Medulla oblongata (tissue), 1 donor: ENCODE data around the gene WDR49.

Source experiments
- DNase-seq: peaks from one replicate; pipeline ENCODE4 v3.0.0-alpha.2; 2015; ENCODE audit errors: extremely low spot score

The WDR49 gene

DNA sequence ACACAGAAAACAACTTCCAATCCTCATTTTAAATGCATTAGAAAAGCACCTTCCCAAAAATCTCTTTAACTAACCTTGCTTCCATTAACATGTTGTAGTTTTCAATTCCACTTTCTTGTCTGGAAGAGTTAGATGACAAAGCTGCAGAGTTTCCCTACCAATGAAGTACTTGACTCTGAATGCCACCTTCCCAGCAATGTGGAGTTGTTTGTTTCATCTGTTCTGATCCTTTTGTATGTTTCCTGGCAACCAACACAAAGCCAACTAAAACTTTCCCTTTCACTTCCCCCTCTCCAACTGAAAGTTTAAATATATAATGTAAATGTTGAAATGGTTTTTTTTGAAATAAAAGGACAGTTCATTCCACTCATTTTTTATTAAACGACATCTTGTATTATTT lies at the start of gene WDR49:
Gene WDR49 (minus strand): TSS at position 183 of the 400 bp plus-strand sequence. CDS start 517 bp downstream, outside the sequence.
- peak; percentile 64 for DNase-seq

DNA sequence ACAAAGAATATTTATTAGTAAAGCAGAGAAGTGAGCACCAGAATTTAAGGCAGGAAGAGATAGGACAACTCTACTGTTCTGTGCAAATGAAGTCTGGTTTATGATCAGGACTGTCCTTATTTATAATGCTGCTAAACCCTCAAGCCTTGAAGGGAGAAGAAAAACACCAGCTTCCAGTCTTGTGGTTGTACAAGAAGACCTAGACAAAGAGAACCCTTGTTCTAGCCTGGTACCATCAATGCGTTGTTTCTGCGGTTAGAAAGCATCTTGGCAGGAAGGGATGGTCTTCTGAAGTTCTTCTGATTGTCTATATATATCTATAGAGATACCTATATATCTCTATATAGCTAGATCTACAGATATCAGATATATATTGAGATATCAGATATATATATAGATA lies 47.2 kb upstream of the WDR49 start:
- DNase-seq: no peak

DNA sequence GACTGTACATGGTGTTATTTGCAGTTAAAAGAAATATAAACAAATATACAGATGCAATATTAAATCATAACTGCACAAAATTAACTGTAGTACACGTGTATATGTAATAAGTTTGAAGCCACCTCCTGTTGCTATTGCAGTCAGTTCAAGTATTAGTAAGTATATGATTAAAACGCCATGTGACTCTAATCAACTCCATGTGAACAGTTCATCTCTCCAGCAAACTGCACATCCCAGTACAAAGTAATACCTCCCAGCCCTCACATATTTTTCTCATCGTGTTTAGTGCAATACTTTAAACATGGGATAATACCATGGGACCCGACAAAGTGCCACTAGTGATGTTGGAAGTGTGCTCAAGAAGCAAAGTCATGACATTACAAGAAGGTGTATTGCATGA lies 46.3 kb upstream of the WDR49 start:
- DNase-seq: no peak

DNA sequence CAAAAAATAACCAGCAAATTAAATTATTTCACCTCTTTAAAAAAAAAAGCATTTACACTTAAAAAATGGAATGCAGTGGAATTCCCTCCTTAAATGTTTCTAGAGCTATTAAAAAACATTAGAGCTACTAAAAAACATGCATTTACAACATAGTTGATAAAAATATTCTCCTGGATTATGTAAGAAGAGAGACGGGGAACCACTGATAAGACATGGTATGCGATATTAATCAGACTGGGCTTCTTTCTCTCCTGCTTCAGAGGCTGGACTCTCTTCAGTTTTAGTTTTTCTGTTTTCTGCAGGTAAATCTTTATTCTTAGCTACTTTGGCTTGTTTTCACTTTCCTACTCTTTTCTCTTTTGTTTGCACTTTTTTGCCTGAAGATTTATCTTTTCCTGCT lies 40.4 kb upstream of the WDR49 start:
- no peak for DNase-seq

DNA sequence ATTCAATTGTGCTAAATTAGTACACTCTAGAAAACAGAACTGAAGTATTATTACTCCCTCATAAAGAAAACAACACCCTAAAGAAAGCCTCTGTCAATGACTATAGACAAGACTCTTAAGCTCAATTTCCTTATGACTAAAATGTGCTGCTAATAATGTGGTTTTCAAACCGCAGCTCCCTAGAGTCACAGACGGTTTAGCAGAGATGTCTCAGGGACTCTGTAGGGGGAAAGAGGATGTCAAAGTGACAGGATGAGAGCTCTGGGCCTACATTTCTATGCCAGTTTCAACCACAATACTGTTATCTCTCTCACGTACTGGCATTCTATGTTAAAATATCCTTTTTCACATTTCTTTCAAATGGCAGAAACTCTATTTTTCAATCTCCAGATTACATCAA lies 37.6 kb upstream of the WDR49 start:
- no peak for DNase-seq

DNA sequence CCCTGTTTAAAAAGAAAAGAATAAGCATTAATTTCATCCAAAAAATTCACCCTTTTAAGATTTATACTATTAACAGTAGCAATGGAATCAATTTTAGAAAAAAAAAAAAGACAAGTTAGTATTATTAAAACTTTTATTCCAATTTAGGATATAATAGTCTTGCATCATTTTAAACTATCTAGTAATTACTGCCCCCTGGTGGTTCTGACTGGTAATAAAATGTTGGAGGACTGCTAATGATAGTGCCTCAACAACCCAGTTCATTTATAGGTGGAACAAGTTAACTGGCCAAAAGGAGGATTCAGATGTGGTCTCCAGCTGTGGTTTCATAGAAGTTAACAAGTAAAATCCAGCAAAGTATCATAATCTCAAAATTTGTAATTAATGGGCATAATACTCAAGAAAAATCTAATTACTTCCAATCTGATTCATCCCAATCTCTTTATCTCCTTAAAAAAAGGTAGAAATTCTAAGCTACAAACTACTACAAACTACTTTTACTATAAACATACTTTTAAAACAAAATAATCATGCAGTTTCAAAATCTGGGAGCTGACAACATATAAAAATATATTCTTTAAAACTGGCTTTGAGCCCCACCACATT lies 30.7 kb upstream of the WDR49 start:
- DNase-seq: peak; percentile 90

DNA sequence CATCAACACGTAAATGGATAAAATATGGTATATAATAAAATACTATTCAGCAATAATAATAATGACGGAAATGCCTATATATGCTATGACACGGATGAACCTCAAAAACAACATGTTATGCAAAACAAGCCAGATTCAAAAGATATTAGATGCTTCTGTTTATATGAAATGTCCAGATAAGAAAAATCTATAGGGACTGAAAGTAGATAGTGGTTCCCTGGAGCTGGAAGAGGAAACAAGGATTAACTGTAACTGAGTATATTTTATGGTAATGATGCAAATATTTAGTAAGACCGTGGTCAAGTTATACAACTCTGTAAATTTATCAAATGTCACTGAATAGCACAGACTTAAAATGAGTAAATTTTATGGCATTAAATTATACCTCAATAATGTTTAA lies 25.8 kb upstream of the WDR49 start:
- no peak for DNase-seq

DNA sequence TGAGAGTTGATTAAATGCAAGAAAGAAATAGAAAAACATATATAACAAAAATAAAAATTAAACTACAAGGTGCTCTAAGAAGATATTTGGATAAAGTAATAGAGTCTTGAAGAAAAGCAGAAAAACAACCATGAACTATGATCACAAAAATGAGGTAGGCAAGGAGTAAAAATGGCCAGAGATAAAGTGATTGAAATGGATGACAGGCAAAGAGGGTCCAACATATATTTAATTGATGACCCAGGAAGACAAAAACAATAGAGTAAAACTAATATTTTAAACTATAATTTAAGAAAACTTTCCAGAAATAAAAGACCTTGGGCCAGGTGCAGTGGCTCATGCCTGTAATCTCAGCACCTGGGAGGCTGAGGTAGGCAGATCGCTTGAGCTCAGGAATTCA lies 22.1 kb upstream of the WDR49 start:
- DNase-seq: no peak

DNA sequence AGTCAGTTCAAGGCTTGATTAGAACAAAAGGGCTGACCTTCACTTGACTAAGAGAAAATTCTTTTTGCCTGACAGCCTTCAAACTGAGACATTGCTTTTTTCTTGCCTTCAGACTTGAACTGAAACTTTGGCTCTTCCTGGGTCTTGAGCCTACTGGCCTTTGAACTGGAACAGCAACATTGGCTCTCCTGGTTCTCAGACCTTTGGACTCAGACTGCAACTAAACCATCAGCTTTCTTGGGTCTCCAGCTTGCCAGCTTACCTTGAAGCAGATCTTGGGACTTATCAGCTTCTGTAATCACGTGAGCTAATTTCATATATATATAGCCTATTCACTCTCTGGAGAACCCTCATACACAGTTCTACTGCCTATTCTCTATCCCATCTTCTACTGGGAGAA lies 19.5 kb upstream of the WDR49 start:
- DNase-seq: no peak

DNA sequence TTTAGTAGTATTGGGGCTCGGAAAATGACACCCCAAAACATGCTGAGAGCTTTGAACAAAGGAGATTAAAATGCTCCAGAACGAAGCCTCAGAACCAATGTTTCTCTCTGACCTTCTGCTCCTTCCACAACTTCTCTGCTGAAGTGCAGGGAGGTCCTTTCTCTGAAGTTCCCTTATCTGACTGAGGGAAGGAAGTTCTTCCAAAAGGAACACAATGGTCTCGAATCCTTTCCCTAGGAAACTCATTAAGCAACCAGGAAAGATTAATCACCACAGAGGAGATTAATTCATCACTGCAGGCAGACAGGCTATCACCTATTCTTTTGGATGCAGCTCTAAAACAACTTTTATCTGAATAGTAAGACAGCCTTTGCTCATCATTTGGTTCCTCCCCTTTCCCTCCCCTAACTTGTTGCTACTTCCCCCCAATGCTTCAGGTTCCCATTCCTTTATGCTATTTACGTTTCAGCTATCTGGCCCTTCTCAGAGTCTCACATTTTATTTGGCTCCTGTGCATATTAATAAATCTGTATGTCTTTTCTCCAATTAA lies 18.2 kb upstream of the WDR49 start:
- no peak for DNase-seq

DNA sequence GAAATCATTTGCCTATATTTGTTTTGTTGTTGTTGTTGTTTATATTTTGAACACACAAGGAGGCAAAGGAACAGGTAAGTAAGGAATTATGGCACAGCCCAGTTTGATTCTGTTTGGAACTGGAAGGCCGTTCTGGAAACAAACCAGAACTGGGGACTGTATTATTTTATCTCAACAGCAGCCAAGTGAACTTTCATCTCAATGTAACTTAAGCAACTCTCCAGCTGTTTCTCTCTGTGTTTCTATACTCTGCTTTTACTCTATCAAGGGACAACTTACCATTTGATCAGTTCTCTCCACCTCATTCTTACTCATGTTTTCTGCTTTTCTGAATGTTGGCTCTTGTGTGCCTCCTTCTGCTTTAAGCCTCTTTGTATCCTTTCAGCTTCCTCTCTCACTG lies 16.0 kb upstream of the WDR49 start:
- DNase-seq: no peak

DNA sequence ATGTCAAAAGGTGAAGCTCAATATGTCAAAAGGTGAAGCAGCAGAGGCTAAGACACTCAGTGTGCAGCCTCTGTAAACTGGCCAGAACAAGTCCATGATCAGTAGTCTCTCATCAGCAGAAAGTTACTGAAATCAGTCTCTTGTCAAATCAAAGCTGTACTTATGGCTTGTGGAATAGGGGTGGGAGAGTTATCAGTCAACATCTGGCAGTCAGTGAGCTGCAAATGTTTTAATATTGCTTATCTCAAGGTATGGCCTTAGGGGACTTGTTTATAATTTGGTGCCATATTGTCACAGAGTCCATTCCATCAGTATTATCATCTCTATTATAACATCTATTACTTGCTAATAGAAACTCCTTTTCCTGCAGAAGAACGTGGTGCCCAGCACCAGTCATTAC lies 14.9 kb upstream of the WDR49 start:
- DNase-seq: no peak

DNA sequence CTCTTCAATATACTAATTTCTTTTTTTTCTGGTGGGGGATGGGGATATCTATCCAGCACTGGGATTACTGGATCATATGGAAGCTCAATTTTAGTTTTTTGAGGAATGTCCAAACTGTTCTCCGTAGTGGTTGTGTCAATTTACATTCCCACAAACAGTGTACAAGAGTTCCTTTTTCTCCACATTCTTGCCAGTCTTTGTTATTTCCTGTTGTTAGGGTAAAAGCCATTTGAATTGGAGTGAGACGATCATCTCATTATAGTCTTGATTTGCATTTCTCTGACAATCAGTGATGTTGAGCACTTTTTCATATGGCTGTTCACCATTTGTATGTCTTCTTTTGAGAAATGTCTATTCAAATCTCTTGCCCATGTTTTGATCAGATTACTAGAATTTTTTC lies 12.8 kb upstream of the WDR49 start:
- DNase-seq: no peak

DNA sequence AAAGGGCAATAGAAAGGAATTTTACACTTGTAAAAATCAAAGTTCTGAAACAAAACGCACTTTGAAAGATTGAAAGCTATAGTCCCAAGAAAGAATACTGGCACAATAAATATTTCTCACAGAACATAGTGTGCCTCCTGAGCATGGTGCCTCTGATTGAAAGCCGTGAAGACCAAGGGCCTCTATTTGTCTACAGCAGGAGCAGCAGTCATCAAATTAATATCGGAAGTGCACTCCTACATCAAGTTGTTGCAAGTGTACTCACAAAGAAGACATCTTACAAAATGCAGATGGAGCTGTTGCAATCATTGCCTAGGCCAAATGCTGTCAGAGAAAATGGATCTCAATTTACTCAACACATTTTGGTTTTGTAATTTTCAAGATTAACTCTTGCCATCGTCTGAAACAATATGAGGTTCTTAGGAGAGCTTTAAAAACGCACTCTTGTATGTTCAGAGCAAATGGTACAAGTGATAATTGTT lies 9.2 kb upstream of the WDR49 start:
- DNase-seq: no peak

DNA sequence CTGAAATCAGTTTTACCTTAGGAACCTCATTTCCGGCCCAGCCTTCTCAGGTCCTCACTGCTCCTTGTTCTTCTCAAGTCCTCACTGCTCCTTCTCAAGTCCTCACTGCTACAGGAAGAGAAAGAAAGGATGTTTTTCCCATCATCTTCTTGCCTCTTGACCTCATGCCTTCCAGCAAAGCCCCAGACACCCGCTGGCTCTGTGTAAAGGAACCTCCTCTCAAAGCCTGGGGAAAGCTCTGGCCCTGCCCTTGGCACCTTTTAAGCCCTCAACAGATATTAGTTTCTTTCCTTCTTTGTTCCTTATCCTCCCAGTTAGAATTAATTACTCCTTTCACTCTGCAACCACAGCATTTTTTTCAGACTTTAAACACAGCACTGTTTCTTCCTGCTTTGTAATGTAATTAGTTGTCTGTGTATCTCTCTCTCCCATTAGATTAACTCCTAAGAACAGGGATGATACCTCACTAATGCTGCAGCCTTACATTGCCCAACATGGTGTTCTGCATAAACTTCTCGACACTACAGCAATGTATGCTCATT lies 4.0 kb upstream of the WDR49 start:
- no peak for DNase-seq

DNA sequence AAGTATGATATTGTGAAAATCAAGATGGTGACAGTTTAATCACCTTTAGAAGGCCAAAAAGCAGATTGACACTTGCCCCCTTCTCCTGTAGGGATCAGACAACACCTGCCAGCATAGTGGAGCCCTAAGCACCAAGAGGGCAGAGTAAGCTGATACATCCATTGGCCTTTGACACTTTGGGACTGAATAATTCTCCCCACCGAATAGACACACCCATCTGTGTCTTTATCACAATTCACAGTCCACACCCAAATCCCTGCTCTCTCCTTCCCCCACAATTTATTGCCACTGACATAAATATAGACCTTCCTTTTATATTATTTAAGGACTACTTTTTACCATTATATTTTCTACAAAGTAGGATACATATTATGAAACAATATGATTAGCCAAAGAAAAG lies 3.1 kb upstream of the WDR49 start:
- DNase-seq: no peak

DNA sequence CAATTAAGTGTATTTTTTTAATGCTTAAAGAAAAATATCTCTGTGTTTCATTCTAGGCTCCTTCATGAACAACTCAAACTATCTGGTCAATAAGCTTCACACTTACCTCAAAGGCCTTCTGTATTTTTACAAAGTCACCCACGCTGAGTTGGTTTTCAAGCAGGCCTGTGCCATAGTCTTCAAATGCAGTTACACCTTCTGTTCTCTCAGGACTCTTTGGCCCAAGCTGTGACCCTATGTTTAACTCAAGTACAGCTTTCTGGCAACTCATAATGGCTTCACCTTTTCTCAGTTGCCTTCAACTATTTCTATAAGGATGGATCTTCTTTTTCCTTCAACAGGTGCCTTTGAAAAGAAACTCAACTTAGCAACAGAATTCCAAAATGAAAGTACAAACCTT lies 587 bp downstream of the WDR49 start:
- DNase-seq: no peak

DNA sequence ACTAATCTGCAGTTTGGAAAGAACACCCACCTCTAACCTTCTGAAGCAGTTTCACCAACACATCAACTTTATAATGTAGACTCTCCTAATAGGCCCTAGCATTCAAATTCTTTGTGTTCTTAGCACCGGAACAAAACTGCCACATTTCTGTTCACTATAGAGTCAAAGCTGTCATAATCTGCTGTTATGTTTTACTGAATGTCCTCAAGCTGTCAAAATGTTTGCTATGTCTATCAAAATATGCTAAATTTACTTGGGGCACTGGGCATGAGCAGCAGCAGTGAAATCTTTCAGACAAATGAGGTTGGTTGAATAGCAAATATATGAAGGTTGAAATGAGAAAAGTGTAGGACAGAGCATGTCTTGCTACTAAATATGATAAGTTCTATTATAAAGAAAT lies 1.9 kb downstream of the WDR49 start:
- no peak for DNase-seq

DNA sequence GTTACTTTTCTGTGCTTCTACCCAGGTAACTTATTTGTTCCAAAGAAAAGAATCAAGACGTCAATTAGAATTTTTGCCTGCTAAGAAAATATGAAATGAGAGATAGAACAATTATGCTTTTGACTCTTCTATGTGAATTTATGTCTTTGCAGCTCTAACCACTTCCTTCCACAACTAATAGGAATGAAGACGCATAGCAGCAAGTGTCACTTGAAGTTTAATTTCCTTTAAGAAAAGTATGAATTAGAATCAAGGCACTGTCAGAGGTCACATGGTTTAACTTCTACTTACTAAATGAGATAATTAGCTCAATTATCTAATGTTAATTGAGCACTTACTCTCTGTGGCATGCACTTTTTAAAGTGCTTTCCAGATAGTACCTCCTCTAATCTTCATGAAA lies 3.3 kb downstream of the WDR49 start:
- DNase-seq: no peak

DNA sequence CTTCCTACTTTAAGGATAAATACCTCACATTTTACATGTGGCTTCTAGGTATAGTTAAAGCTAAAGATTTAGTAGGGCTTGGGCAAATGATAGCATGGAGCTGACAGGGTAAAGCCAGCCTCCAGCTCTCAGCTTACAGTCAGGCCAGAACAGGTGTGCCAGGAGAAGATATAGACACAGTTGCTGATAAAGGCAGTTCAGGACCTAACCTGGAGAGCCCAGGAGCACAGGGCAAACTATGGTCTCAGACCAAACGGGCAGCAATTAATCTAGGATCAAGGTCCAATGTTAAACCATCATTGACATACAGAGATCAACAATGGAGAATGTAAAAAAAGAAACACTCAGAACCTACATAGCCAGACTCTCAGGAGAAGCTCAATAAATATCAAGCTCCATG lies 4.0 kb downstream of the WDR49 start:
- no peak for DNase-seq

DNA sequence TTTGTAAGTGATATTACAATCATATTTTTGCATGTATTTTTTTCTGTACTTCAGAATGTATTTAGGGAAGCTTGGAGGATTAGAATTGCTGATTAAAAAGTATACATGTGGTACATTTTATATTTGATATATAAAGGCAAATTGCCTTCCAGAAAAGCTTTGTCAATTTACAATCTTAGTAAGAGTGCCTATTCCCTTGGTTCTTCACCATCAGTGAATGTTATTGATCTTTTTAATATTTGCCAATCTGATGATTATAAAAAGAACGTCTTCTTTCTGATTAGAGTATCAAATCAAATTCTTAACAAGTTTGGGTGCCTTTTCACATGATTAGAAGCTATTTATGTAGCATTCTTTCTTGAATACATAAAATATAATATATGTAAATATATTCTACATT lies 9.1 kb downstream of the WDR49 start:
- DNase-seq: no peak

DNA sequence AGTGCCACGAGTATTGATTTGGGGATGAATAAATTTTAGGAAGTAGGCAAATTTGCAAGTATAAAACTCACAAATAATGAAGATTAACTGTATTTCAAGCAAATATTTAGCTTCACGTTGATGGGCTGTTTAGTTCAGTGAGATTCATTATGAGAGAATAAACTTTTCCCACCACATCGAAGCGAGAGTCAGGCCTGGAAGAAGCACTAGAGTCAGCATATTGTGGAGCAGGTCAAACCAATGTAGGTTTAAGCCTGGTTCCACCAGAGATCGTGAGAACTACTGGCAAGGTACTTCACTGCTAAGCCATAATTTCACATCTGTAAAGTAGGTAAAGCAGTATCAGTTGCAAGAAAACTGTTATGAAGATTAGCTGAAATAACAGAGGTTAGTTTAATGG lies 22.3 kb downstream of the WDR49 start:
- no peak for DNase-seq

DNA sequence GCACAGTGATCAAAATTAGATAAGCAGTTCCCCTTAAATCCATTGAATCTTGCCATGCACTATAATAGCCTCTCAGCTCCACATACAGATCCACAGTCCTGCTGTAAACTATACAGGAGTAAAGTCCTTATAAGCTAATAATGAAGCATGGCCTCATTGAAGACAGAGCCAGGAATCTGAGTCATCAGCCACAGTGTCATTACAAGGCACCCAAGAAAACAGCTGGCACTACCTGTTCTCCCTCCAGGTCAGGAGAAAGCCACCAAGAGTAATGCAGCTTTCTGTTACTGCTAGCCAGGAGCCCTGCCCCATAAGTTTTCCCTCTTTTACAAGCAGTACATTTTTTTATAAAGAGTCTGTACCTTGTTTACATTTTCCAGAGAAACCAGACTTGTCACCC lies 27.3 kb downstream of the WDR49 start:
- no peak for DNase-seq

DNA sequence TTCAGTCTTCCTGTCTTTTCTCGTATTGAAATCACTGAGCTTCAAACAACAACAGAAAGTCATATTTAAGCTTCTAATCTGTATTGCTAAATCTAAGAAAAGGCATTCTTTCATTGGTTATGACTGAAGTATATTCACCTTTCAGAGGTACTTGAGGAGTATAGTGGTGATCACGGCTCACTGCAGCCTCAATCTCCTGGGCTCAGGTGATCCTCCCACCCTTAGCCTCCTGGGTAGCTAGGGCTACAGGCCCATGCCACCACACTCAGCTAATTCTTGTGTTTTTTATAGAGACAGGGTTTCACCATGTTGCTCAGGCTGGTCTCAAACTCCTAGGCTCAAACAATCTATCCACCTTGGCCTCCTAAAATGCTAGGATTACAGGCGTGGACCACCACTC lies 38.7 kb downstream of the WDR49 start:
- no peak for DNase-seq
